Neural crest cell (in vitro differentiated cells): ENCODE results near the gene GOSR2. TPM values are rescaled to one million over a fixed set of nuclear protein-coding genes. Genes with fewer than 3 reads are reported as not detected.
"Not testable (repeated sequence)": the region's sequence is repeated elsewhere in the genome, so short reads cannot be mapped to it uniquely, and the experiment has no call there.

Experiments used
- DNase-seq: peaks from one replicate; pipeline ENCODE4 v3.0.0; 2021; ENCODE audit warnings: low read depth, mixed read lengths, low spot score
- H3K27ac Mint-ChIP-seq: one replicate; pipeline ENCODE4 v1.8.0; 2021; ENCODE audit warnings: mild to moderate bottlenecking, mixed read lengths; ENCODE audit not compliant: unreplicated experiment
- H3K27me3 Mint-ChIP-seq: 2 replicates; pipeline ENCODE4 v1.8.0; 2021; ENCODE audit warnings: low read depth, mild to moderate bottlenecking, mixed read lengths
- H3K36me3 Mint-ChIP-seq: 2 replicates; pipeline ENCODE4 v1.8.0; 2021; ENCODE audit warnings: low read depth, mild to moderate bottlenecking, mixed read lengths
- H3K4me1 Mint-ChIP-seq: 2 replicates; pipeline ENCODE4 v1.8.0; 2021; ENCODE audit warnings: mixed read lengths
- H3K4me3 Mint-ChIP-seq: one replicate; pipeline ENCODE4 v1.8.0; 2021; ENCODE audit warnings: mild to moderate bottlenecking, mixed read lengths
- H3K9me3 Mint-ChIP-seq: 2 replicates; pipeline ENCODE4 v1.8.0; 2021; ENCODE audit warnings: mixed read lengths
- total RNA-seq: library from RNA; stranded (reverse); gene quantifications from 2 replicates; pipeline ENCODE4 v1.2.1, GENCODE V29; 2021
- TF ChIP-seq, protein P1 (sequence below): fragments of 200-600 bp; sonication (generic); conservative IDR thresholded peaks from 2 replicates; pipeline ENCODE4 v1.5.0; 2021; ENCODE audit warnings: antibody characterized with exemption, mild to moderate bottlenecking

Gene GOSR2
- total RNA-seq, 1 donor from 2014 or later: 46.1 TPM

DNA sequence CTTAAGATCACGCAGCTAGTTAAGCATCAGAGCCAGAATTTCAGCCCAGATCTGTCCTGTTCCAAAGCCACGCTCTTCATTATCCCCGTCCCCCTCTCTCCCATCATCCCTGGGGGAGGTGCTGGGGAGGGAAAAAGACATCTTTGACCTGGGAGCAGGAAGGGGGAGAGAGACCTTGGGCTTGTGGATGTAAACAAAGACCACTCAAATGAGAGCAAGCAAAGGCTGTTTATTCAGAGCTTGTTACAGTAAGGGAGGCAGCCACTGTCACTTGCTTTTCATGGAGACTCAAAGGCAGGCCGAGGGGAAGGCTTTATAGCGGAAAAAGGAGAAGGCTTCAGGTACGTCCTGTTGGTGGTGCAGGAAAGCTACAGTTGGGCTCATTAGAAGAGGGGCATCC, 59.6 kb downstream of the GOSR2 start:
- Mint-ChIP-seq H3K4me1 (peaks cover 25% of the 10 kb centered on the region), H3K27me3 (peaks cover 41% of the 10 kb centered on the region), H3K9me3 (no peaks in the 10 kb centered on the region), H3K27ac (no peak overlapping the region), H3K4me3 (no peak overlapping the region), H3K36me3 (no peaks in the 10 kb centered on the region)
- DNase-seq: no peak
- TF ChIP-seq, protein P1, sequence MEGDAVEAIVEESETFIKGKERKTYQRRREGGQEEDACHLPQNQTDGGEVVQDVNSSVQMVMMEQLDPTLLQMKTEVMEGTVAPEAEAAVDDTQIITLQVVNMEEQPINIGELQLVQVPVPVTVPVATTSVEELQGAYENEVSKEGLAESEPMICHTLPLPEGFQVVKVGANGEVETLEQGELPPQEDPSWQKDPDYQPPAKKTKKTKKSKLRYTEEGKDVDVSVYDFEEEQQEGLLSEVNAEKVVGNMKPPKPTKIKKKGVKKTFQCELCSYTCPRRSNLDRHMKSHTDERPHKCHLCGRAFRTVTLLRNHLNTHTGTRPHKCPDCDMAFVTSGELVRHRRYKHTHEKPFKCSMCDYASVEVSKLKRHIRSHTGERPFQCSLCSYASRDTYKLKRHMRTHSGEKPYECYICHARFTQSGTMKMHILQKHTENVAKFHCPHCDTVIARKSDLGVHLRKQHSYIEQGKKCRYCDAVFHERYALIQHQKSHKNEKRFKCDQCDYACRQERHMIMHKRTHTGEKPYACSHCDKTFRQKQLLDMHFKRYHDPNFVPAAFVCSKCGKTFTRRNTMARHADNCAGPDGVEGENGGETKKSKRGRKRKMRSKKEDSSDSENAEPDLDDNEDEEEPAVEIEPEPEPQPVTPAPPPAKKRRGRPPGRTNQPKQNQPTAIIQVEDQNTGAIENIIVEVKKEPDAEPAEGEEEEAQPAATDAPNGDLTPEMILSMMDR: no peak

DNA sequence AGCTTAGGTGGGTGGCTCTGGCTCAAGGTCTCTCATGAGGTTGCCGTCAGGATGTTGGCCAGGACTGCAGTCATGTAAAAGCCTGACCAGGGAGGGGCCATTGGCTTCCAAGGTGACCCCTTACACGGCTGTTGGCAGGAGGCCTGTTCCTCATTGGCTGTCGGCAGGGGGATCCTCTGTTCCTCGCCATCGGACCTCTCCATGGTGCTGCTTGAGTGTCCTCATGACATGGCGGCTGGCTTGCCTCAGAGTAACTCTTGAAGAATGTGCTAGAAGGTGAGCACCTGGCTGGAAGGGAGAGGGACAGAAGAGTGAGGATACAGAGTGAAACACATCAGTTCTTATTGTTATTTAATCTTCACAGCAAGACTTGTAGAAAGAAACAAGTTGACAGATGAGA, 60.8 kb downstream of the GOSR2 start:
- Mint-ChIP-seq H3K4me1 (peaks cover 17% of the 10 kb centered on the region), H3K27me3 (peaks cover 37% of the 10 kb centered on the region), H3K9me3 (no peaks in the 10 kb centered on the region), H3K36me3 (no peaks in the 10 kb centered on the region), H3K4me3 (no peak overlapping the region), H3K27ac (peak overlapping the region; percentile 87)
- no peak for DNase-seq
- TF ChIP-seq, protein P1: no peak

DNA sequence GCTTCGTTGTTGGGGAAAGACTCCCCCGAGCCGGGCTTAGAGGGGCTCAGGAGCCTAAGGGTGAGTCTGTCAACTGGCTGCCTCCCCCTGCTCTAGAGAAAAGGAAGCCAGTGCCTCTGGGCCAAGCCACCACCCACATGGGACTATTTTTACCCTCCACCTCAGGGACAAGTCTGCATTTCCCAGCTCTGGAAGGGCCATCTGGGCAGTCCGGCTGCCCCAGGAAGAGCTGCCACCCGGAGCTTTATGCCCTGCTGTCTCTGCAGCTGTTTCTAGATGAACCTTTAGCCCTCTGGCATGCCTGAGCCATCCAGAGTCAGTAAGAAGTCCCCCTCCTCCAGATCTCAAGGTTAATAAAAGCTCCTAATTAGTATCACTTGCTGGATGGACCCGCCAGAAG, 61.4 kb downstream of the GOSR2 start:
- Mint-ChIP-seq H3K4me3 (no peak overlapping the region), H3K4me1 (peaks cover 17% of the 10 kb centered on the region), H3K27me3 (peaks cover 35% of the 10 kb centered on the region), H3K36me3 (no peaks in the 10 kb centered on the region), H3K27ac (no peak overlapping the region), H3K9me3 (no peaks in the 10 kb centered on the region)
- TF ChIP-seq, protein P1: no peak
- DNase-seq: no peak

DNA sequence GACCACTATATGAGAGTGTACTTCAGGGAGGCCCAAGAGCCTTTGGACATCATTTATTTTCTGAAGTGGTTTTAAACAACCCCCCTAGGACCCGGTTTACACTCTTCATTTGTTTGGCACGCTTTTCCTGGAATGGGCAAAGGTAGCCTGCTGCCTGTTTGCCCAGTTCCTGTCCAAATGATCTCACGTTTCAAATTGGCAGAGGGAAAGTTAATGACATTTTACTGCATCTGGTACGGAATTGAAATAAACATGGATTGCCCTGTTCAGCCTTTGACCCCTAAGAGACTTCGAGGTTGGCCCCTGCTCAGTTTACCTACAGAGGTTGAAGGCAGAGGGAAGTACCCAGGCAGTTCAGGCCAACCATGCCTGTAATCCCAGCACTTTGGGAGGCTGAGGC, 61.9 kb downstream of the GOSR2 start:
- H3K27me3 Mint-ChIP-seq: peaks cover 30% of the 10 kb centered on the region
- TF ChIP-seq, protein P1: no peak
- no peak overlapping the region for H3K27ac Mint-ChIP-seq
- H3K4me3 Mint-ChIP-seq: no peak overlapping the region
- no peaks in the 10 kb centered on the region for H3K9me3 Mint-ChIP-seq
- no peaks in the 10 kb centered on the region for H3K36me3 Mint-ChIP-seq
- no peak for DNase-seq
- H3K4me1 Mint-ChIP-seq: peaks cover 11% of the 10 kb centered on the region

DNA sequence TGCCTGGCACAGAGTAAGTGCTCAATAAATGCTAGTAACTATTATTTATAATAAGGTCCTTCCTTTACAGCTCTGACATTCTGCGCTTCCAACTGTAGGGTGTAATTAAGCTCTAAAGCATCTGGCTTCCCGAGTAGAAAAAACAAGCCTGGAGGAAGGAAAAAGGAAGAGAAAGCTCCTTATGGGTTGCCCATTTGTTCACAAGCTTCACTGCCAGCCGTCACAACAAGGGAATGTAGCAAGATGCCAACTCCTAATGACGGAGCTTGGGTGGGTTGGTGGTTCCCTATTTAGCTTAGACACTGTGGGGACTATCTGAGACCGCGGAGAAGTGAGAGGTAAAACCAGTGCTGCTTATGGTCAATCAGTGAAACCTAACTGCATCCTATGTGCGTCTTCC, 63.4 kb downstream of the GOSR2 start:
- H3K4me3 Mint-ChIP-seq: no peak overlapping the region
- no peaks in the 10 kb centered on the region for H3K9me3 Mint-ChIP-seq
- TF ChIP-seq, protein P1: no peak
- no peaks in the 10 kb centered on the region for H3K36me3 Mint-ChIP-seq
- H3K4me1 Mint-ChIP-seq: no peaks in the 10 kb centered on the region
- H3K27ac Mint-ChIP-seq: no peak overlapping the region
- DNase-seq: no peak
- peaks cover 24% of the 10 kb centered on the region for H3K27me3 Mint-ChIP-seq

DNA sequence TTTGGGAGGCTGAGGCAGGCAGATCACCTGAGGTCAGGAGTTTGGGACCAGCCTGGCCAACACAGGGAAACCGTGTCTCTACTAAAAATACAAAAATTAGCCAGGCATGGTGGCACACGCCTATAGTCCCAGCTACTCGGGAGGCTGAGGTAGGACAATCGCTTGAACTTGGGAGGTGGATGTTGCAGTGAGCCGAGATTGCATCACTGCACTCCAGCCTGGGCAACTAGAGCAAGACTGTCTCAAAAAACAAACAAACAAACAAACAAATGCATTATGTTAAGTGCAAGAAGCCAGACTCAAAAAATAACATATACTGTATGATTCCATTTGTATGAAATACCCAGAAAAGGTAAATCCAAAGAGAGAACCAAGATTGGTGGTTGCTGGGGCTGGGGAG, 65.0 kb downstream of the GOSR2 start:
- H3K27ac Mint-ChIP-seq, H3K36me3 Mint-ChIP-seq: not testable (repeated sequence)
- peaks cover 16% of the 10 kb centered on the region for H3K27me3 Mint-ChIP-seq

More for the DNA sequence above, 65.0 kb downstream of the GOSR2 start:
- not testable (repeated sequence) for H3K9me3 Mint-ChIP-seq, DNase-seq, H3K4me1 Mint-ChIP-seq, H3K4me3 Mint-ChIP-seq
